Gastroesophageal sphincter (tissue), 4 donors: ENCODE measurements around the gene TBX3. TPM values are rescaled to one million over a fixed set of nuclear protein-coding genes. Genes with fewer than 3 reads are reported as not detected.

Experiments used
- ATAC-seq: fragments of 150-250 bp; one replicate; pipeline ENCODE4 v1.9.1; 2016; ENCODE audit warnings: mild to moderate bottlenecking, moderate library complexity
- H3K27ac ChIP-seq, 4 donors: fragments of 200-600 bp; sonication (generic) in 3 of 4; 1 replicate in 3 of 4; 2 replicates in 1 of 4; pipeline ENCODE4 v1.5.1; 2016 to 2019
- H3K27me3 ChIP-seq: fragments of 200-600 bp; sonication (generic); one replicate; pipeline ENCODE4 v1.5.1; 2019
- H3K36me3 ChIP-seq, 2 donors: fragments of 200-600 bp; sonication (generic); one replicate each; pipeline ENCODE4 v1.5.1; 2019; ENCODE audit warnings: control low read depth in 1 of 2
- H3K4me1 ChIP-seq, 3 donors: fragments of 200-600 bp; sonication (generic); 1 replicate in 2 of 3; 2 replicates in 1 of 3; pipeline ENCODE4 v1.5.1; 2016 to 2019; ENCODE audit warnings: control low read depth in 2 of 3
- H3K4me3 ChIP-seq, 2 donors: fragments of 200-600 bp; sonication (generic); one replicate each; pipeline ENCODE4 v1.5.1; 2019; ENCODE audit warnings: mild to moderate bottlenecking in 1 of 2, moderate library complexity in 1 of 2
- H3K9me3 ChIP-seq, 3 donors: fragments of 200-600 bp; sonication (generic); one replicate each; pipeline ENCODE4 v1.5.1; 2017 to 2019; ENCODE audit warnings: control low read depth in 2 of 3
- CTCF ChIP-seq, 4 experiments: fragments of 200-600 bp in 2 of 4; fragments of 450-650 bp in 2 of 4; sonication (generic) in 1 of 4; IDR thresholded peaks; one replicate each; pipeline ENCODE4 v1.5.1; 2017 to 2019; ENCODE audit warnings: antibody characterized with exemption in 4 of 4, mild to moderate bottlenecking in 2 of 4, moderate library complexity in 2 of 4
- EP300 ChIP-seq: sonication (generic); formaldehyde crosslinking; IDR thresholded peaks from one replicate; pipeline ENCODE4 v1.6.1; 2017; ENCODE audit warnings: antibody characterized with exemption, mild to moderate bottlenecking
- POLR2A ChIP-seq, 2 donors: fragments of 450-650 bp; IDR thresholded peaks; one replicate each; pipeline ENCODE4 v1.6.1; 2017; ENCODE audit warnings: antibody characterized with exemption in 2 of 2, mild to moderate bottlenecking in 2 of 2, moderate library complexity in 1 of 2
- POLR2AphosphoS5 ChIP-seq: sonication (generic); formaldehyde crosslinking; IDR thresholded peaks from one replicate; pipeline ENCODE4 v1.6.1; 2017; ENCODE audit warnings: antibody characterized with exemption
- WGBS, 2 donors: methylation state at CpG; one replicate each; pipeline ENCODE4 v1.1.5; 2018; ENCODE audit warnings: low coverage in 1 of 2; 5-methylcytosine and 5-hydroxymethylcytosine counted together
- total RNA-seq, 4 donors: library from RNA; depleted of rRNA; stranded (reverse); fragments of >200 nt; gene quantifications; one replicate each; pipeline ENCODE4 v1.1.0, GENCODE V29; 2016

TBX3 gene
- total RNA-seq, 4 donors from 2014 or later, result 6.9 to 17.4 (median 10.0) TPM

GRCh38 chr12:114700392-114701103 lies 16.6 kb upstream of the TBX3 start:
- H3K27me3 ChIP-seq, result peaks cover 98% of the 10 kb centered on the region

GRCh38 chr12:114698566-114699163 lies 14.7 kb upstream of the TBX3 start:
- Histone ChIP-seq H3K9me3 (peaks cover 0 to 4% (median 0%) of the 10 kb centered on the region in 3 donors), H3K36me3 (no peaks in the 10 kb centered on the region), H3K4me1 (peaks cover 0 to 27% (median 0%) of the 10 kb centered on the region in 3 donors), H3K4me3 (peak overlapping the region in 1 of 2 donors; percentile 40), H3K27me3 (peaks cover 98% of the 10 kb centered on the region), H3K27ac (no peak overlapping the region)
- TF ChIP-seq POLR2AphosphoS5 (no peak), CTCF (IDR thresholded peaks at IDR 0.05) (no peak), POLR2A (IDR thresholded peaks at IDR 0.05) (no peak), EP300 (no peak)
- no peak for ATAC-seq
- WGBS, 2 donors, result 30 to 35% methylated on average over 2 to 4 of the region's 6 CpGs

More at GRCh38 chr12:114700392-114701103, 16.6 kb upstream of the TBX3 start:
- no peak for ATAC-seq
- Histone ChIP-seq H3K27ac (no peak overlapping the region), H3K4me1 (peaks cover 0 to 27% (median 0%) of the 10 kb centered on the region in 3 donors), H3K9me3 (peaks cover 0 to 4% (median 0%) of the 10 kb centered on the region in 3 donors), H3K36me3 (no peaks in the 10 kb centered on the region), H3K4me3 (no peak overlapping the region)
- whole genome bisulfite sequencing, 2 donors, result 0 to 25% methylated on average over 1 to 9 of the region's 33 CpGs
- TF ChIP-seq CTCF (IDR thresholded peaks at IDR 0.05), result no peak

- Histone ChIP-seq H3K4me3 (peak overlapping the region in 1 of 2 donors; percentile 40), H3K36me3 (no peaks in the 10 kb centered on the region), H3K9me3 (peaks cover 0 to 4% (median 0%) of the 10 kb centered on the region in 3 donors), H3K27ac (no peak overlapping the region), H3K4me1 (peaks cover 0 to 32% (median under 1%) of the 10 kb centered on the region in 3 donors), H3K27me3 (peaks cover 100% of the 10 kb centered on the region)
- no peak for ATAC-seq
- TF ChIP-seq CTCF (IDR thresholded peaks at IDR 0.05) (no peak), EP300 (no peak), POLR2A (IDR thresholded peaks at IDR 0.05) (no peak), POLR2AphosphoS5 (no peak)
- WGBS, 2 donors, result 10 to 11% methylated on average over 8 to 41 of the region's 55 CpGs
Observed at GRCh38 chr12:114697741-114698565, 14.0 kb upstream of the TBX3 start.

- H3K27me3 ChIP-seq, result peaks cover 100% of the 10 kb centered on the region
- no peak overlapping the region for H3K27ac ChIP-seq
- peaks cover 0 to 39% (median 8%) of the 10 kb centered on the region in 3 donors for H3K4me1 ChIP-seq
- no peaks in the 10 kb centered on the region for H3K36me3 ChIP-seq
- WGBS, 2 donors, result 22% methylated on average over 8 of the region's 23 CpGs; no CpG with 5 or more reads in 1 of the 2 donors
- peaks cover 0 to 4% (median 0%) of the 10 kb centered on the region in 3 donors for H3K9me3 ChIP-seq
- ATAC-seq, result no peak
- H3K4me3 ChIP-seq, result no peak overlapping the region
- no peak for TF ChIP-seq POLR2AphosphoS5
Observed at GRCh38 chr12:114697243-114697716, 13.3 kb upstream of the TBX3 start.
